GM23248 (cell line): ENCODE data around the gene C10orf90. TPM values are rescaled to one million over a fixed set of nuclear protein-coding genes. Genes with fewer than 3 reads are reported as not detected.
A peak's percentile ranks its signal among the peaks of the same experiment; 100 is the strongest.

Experiments used
- DNase-seq: peaks from one replicate; pipeline ENCODE4 v3.0.0-alpha.2; 2015
- H2AFZ ChIP-seq: fragments of 200-600 bp; sonication (generic); 2 replicates; pipeline ENCODE4 v1.6.1; 2016; ENCODE audit warnings: antibody characterized with exemption
- H3F3A ChIP-seq: fragments of 200-600 bp; sonication (generic); 2 replicates; pipeline ENCODE4 v1.6.1; 2016; ENCODE audit warnings: mild to moderate bottlenecking, antibody characterized with exemption, mixed run types; ENCODE audit not compliant: insufficient read depth
- H3K27ac ChIP-seq: fragments of 200-600 bp; sonication (generic); 2 replicates; pipeline ENCODE4 v1.5.1; 2016; ENCODE audit warnings: mild to moderate bottlenecking
- H3K27me3 ChIP-seq: fragments of 200-600 bp; sonication (generic); replicated peaks from 2 replicates; pipeline ENCODE4 v1.6.1; 2016; ENCODE audit warnings: mild to moderate bottlenecking; ENCODE audit not compliant: insufficient read depth
- H3K36me3 ChIP-seq: fragments of 200-600 bp; sonication (generic); 2 replicates; pipeline ENCODE4 v1.6.1; 2016; ENCODE audit warnings: low read depth, mild to moderate bottlenecking
- H3K4me1 ChIP-seq: fragments of 200-600 bp; sonication (generic); 2 replicates; pipeline ENCODE4 v1.6.1; 2016; ENCODE audit warnings: mild to moderate bottlenecking; ENCODE audit not compliant: insufficient read depth
- H3K4me2 ChIP-seq: fragments of 200-600 bp; sonication (generic); one replicate; pipeline ENCODE4 v1.6.1; 2016; ENCODE audit warnings: mild to moderate bottlenecking; ENCODE audit not compliant: unreplicated experiment
- H3K4me3 ChIP-seq: fragments of 200-600 bp; sonication (generic); 2 replicates; pipeline ENCODE4 v1.5.1; 2016; ENCODE audit warnings: mild to moderate bottlenecking
- H3K79me2 ChIP-seq: fragments of 200-600 bp; sonication (generic); 2 replicates; pipeline ENCODE4 v1.6.1; 2016; ENCODE audit warnings: mild to moderate bottlenecking; ENCODE audit not compliant: insufficient read depth
- H3K9ac ChIP-seq: fragments of 200-600 bp; sonication (generic); 2 replicates; pipeline ENCODE4 v1.6.1; 2016; ENCODE audit warnings: mild to moderate bottlenecking
- H3K9me2 ChIP-seq: fragments of 200-600 bp; sonication (generic); 2 replicates; pipeline ENCODE4 v1.6.1; 2016; ENCODE audit warnings: mixed run types, mild to moderate bottlenecking, moderate library complexity; ENCODE audit not compliant: insufficient read depth
- H3K9me3 ChIP-seq: fragments of 200-600 bp; sonication (generic); one replicate; pipeline ENCODE4 v1.6.1; 2017; ENCODE audit warnings: low read depth
- H4K20me1 ChIP-seq: fragments of 200-600 bp; sonication (generic); 2 replicates; pipeline ENCODE4 v1.6.0; 2016; ENCODE audit not compliant: insufficient read depth
- EZH2 ChIP-seq: fragments of 200-600 bp; sonication (generic); IDR thresholded peaks from 2 replicates; pipeline ENCODE4 v1.6.1; 2018; ENCODE audit warnings: antibody characterized with exemption, mild to moderate bottlenecking; ENCODE audit not compliant: insufficient read depth, poor library complexity, severe bottlenecking
- EZH2phosphoT487 ChIP-seq: fragments of 200-600 bp; sonication (generic); IDR thresholded peaks from 2 replicates; pipeline ENCODE4 v1.6.1; 2018; ENCODE audit warnings: antibody characterized with exemption, moderate library complexity, mild to moderate bottlenecking, low read depth; ENCODE audit not compliant: insufficient read depth
- WGBS, 2 experiments: methylation state at CpG; one replicate each; pipeline ENCODE4 v1.1.6; 2015 to 2017; ENCODE audit warnings: low lambda C conversion rate in 2 of 2, low coverage in 1 of 2; ENCODE audit errors: missing lambda C conversion rate in 2 of 2; 5-methylcytosine and 5-hydroxymethylcytosine counted together
- in situ Hi-C: fragments of 300-500 bp; cut with MboI; formaldehyde crosslinking; loops from 2 replicates; pipeline ENCODE4 v1.15.0; 2020
- polyA plus RNA-seq: library from polyadenylated mRNA; unstranded; fragments of >200 nt; fragmentation: Nextera tagmentation; extraction: Ambion mirVana; gene quantifications from 2 replicates; pipeline ENCODE4 v1.2.1, GENCODE V29; 2016
- total RNA-seq: library from RNA; depleted of rRNA; stranded (reverse); fragments of >200 nt; shearing (Covaris generic); gene quantifications from 2 replicates; pipeline ENCODE4 v1.2.3, GENCODE V29; 2014

Gene C10orf90
- total and polyA plus RNA-seq, 2 experiments from 2014 or later = 0.22 to 0.71 TPM

DNA sequence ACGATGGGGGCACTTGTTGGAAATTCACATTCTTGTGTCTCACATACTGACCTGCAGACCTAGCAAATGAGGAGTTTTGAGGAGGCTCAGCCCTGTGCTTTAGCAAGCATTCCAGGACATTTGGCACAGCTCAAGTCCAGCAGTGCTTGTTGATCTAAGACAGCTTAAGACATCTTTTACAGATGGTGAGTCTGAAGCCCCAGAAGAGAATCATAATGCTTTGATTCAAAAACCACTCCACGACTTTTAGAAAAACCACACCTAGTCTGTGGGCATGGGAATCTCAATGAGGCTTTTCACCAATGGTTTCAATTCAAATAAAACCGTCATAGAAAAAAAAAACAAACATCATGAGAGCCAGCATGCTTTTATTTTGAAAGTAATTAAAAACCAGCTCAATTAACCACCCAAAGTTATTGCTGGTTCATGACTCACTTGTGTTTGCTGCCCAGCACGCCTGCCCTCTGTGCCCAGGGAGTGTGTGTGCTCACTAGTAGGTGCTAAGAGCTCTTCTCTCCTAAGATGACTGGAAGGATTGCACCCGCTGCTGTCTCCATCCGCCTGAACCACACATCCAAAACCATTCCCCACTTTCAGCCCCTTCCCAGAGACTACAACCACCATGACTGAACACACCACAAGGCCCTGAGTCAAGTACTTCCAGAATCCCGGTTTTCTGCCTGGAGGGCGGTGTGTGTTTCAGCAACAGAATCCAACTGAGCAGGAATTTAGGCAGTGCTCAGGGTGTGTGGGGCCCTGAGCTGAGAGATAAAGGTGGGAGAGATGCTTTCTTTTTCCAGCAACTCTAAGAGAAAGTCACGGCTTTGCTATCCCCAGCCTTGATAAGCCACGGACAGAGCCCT lies 152.0 kb downstream of the C10orf90 start:
- Histone ChIP-seq H2AFZ (no peak overlapping the region), H3K9me3 (no peaks in the 10 kb centered on the region), H4K20me1 (no peaks in the 10 kb centered on the region), H3K4me2 (no peak overlapping the region), H3K27me3 (peaks cover 6% of the 10 kb centered on the region), H3K36me3 (no peaks in the 10 kb centered on the region), H3K9ac (no peak overlapping the region), H3K4me1 (no peaks in the 10 kb centered on the region), H3K4me3 (no peak overlapping the region), H3K79me2 (no peaks in the 10 kb centered on the region), H3K9me2 (no peaks in the 10 kb centered on the region), H3K27ac (no peak overlapping the region), H3F3A (no peaks in the 10 kb centered on the region)
- DNase-seq = no peak
- in situ Hi-C loops = no loop called here
- TF ChIP-seq EZH2 = no peak
- TF ChIP-seq EZH2phosphoT487 = no peak
- 69 to 72% methylated on average over 10 of the region's 10 CpGs for WGBS, 2 experiments

DNA sequence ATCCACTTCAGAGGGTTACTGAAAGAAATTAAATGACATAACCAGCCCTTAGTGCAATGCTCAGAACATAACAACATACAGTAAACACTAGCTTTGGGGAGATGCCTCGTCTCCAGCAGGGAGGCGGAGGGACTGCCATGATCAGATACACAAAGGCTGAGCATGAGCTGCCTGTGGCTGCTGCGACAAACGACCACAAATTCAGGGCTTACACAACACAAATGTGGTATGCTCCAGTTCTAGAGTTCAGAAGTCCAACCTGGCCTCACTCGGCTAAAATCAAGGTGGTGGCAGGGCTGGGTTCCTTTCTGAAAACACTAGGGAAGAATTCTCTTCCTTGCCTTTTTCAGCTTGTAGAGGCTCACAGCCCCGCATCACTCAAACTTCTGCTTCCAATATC lies 154.0 kb downstream of the C10orf90 start:
- H3K27ac ChIP-seq = no peak overlapping the region
- H3F3A ChIP-seq = no peaks in the 10 kb centered on the region
- in situ Hi-C loops = no loop called here
- H3K36me3 ChIP-seq = no peaks in the 10 kb centered on the region
- H3K9ac ChIP-seq = no peak overlapping the region
- H3K79me2 ChIP-seq = no peaks in the 10 kb centered on the region
- no peak overlapping the region for H2AFZ ChIP-seq
- 73 to 79% methylated on average over 6 of the region's 6 CpGs for WGBS, 2 experiments
- H3K9me3 ChIP-seq = no peaks in the 10 kb centered on the region
- no peak for DNase-seq
- H3K9me2 ChIP-seq = no peaks in the 10 kb centered on the region
- no peak overlapping the region for H3K4me3 ChIP-seq
- TF ChIP-seq EZH2 = no peak
- no peak for TF ChIP-seq EZH2phosphoT487
- H3K27me3 ChIP-seq = no peaks in the 10 kb centered on the region; the same call in 1 of the 2 replicates
- no peak overlapping the region for H3K4me2 ChIP-seq
- no peaks in the 10 kb centered on the region for H4K20me1 ChIP-seq
- no peaks in the 10 kb centered on the region for H3K4me1 ChIP-seq

GRCh38 chr10:126511917-126512479 lies 158.5 kb downstream of the C10orf90 start:
- 48% methylated on average over 8 of the region's 8 CpGs for WGBS, 2 experiments
- TF ChIP-seq EZH2phosphoT487 = no peak
- no peak for TF ChIP-seq EZH2
- Histone ChIP-seq H3K9me2 (no peaks in the 10 kb centered on the region), H3K4me1 (no peaks in the 10 kb centered on the region), H3K36me3 (no peaks in the 10 kb centered on the region), H3K27ac (no peak overlapping the region), H3K79me2 (no peaks in the 10 kb centered on the region), H3K9me3 (no peaks in the 10 kb centered on the region), H2AFZ (no peak overlapping the region), H3K27me3 (peaks cover 9% of the 10 kb centered on the region; the same call in 1 of the 2 replicates), H3F3A (no peaks in the 10 kb centered on the region), H3K4me3 (no peak overlapping the region), H3K4me2 (no peak overlapping the region), H3K9ac (no peak overlapping the region), H4K20me1 (no peaks in the 10 kb centered on the region)
- peak; percentile 44 for DNase-seq
- in situ Hi-C loops = no loop called here

- in situ Hi-C loops = loop anchor here (10.0 kb wide), 1 partner anchor 524 kb away; no protein-coding TSS in a partner anchor
- no peaks in the 10 kb centered on the region for H3F3A ChIP-seq
- H3K9me2 ChIP-seq = no peaks in the 10 kb centered on the region
- H3K36me3 ChIP-seq = no peaks in the 10 kb centered on the region
- no peak overlapping the region for H2AFZ ChIP-seq
- H3K9me3 ChIP-seq = no peaks in the 10 kb centered on the region
- no peak overlapping the region for H3K27ac ChIP-seq
- H3K27me3 ChIP-seq = peaks cover 9% of the 10 kb centered on the region; the same call in 1 of the 2 replicates
- no peak overlapping the region for H3K9ac ChIP-seq
- DNase-seq = no peak
- TF ChIP-seq EZH2 = no peak
- TF ChIP-seq EZH2phosphoT487 = no peak
- H3K4me2 ChIP-seq = no peak overlapping the region
- H3K4me3 ChIP-seq = no peak overlapping the region
- WGBS, 2 experiments = 81 to 85% methylated on average over 2 of the region's 2 CpGs
- no peaks in the 10 kb centered on the region for H3K79me2 ChIP-seq
- H3K4me1 ChIP-seq = 0 out of 2 replicates have a peak, but pooled peaks cover 1% of the 10 kb centered on the region
- H4K20me1 ChIP-seq = no peaks in the 10 kb centered on the region
These were observed 161.3 kb downstream of the C10orf90 start for GRCh38 chr10:126509182-126509581.
